ENCODE data around the gene KLF6.

Gene KLF6

DNA sequence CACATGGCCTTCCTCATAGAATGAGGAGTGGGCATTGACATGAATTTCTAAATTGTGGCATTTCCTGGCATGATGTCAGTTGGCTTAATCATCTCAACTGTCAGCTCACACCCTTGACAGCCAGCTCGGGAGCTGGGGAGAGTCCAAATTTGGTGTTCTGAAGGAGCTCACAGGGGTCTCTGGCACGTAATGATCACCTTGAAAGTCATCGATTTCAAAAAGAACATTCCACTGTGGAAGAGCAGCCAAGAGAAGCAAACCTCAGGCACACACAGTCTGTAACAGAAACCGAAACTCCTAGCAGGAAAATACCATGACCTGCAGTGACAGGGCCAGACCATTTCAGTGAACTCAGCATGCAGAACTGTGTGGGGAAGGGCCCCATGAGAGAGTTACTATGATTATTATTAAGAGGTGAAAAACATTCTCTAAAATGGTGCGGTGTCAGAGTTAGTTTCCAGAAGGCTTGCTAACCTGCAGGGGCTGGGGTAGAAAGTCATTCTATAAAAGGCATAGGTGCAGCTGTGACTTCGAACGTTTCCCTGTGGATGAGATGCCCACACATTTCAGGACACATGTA lies 26.4 kb upstream of the KLF6 start:
- DNase-seq (ENCODE audit: low read depth in 2 of 2): no peak

DNA sequence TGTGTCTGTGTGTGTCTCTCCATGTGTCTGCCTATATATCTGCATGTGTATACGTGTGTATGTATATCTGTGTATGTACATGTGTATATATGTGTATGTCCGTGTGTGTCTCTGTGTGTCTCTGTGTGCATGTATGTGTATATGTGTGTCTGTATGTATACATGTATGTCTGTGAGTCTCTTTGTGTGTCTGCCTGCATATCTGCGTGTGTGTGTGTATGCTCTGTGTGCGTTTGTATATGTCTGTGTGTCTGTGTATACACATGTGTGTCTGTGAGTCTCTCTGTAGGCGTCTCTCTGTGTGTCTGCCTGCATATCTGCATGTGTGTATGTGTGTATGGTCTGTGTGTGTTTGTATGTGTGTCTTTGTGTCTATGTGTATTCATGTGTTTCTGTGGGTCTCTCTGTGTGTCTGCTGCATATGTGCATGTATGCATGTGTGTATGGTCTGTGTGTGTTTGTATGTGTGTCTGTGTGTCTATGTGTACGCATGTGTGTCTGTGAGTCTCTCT lies 23.7 kb upstream of the KLF6 start:
- DNase-seq (ENCODE audit: low read depth in 2 of 2): no peak

DNA sequence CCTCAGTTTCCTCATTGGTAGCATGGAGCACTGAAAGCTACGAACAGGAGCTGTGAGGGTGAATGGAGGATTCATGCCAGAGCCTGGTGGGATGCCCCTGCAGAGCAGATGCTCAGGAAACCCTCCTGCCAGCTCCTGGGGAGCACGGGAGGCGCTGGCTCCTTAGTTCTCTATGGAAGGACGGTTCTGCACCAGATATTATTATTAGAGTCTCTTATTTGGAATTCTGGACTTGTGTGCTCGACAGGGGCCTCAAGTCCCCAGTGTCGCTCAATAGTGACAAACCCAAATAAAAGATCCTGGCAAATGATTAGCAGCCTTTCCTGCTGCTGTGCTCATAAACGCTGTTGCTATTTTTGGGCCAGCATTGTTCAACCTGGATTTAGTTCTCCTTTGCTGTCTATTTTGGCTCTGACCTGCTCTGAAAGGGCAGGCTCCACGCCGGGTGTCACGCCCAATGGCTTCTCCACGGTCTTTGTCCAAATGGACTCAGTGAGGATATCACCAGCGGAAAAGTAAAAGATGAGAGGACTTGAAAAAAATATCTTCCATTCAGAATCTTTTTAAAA lies 23.0 kb upstream of the KLF6 start:
- DNase-seq (ENCODE audit: low read depth in 2 of 2): no peak

DNA sequence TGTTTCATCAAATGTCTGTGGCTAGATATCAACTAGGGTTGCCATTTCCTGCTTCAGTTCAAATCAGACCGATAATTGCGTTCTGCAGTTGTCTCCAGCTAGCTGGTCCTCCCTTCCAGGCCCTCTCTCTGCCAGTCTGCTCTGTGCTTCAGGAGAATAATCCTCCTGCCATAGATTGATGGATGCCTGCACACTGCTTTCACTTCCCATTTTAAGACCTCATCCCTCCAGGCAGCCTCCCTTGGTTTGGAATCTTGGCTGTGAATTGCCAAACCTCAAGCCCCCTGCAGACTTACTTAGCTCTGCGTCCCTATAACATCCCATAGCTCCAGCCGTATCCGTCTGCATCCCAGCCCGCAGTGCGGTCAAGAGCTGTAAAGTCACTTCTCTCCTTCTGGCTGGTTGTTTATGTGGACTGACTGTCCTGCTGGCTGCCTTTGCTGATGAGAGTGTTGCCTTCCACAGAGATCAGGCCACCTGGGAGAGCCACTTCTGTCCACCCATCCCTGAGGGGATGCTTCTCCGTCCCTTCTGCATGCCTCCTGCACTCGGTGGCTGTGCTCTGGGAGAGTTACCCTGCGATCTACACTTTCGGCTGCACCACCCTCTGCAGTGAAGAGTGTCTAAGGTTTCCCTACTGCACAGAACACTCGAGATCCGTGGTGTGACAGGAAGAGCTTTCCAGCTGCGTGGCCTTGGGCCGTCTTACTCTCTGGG lies 22.4 kb upstream of the KLF6 start:
- DNase-seq (ENCODE audit: low read depth in 2 of 2): no peak

DNA sequence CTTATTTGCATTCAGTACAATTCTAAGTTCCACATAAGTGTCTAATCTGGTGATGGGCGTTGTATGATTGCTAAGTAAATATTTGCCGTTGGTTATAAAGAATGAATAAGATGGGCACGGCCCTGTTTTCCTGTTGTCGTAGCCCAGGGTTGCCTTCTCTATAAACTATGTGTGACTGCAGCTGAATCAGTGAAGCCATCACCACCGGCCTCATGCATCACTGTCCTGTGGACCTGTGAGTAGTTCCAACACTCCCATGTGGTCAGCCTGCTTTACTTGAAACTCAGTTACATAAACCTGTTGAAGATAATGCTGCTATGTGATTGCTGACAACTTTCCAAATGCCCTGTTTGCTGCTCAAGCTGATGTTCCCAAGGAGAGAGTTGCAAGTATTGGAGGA lies 21.6 kb upstream of the KLF6 start:
- no peak for DNase-seq (ENCODE audit: low read depth in 2 of 2)

DNA sequence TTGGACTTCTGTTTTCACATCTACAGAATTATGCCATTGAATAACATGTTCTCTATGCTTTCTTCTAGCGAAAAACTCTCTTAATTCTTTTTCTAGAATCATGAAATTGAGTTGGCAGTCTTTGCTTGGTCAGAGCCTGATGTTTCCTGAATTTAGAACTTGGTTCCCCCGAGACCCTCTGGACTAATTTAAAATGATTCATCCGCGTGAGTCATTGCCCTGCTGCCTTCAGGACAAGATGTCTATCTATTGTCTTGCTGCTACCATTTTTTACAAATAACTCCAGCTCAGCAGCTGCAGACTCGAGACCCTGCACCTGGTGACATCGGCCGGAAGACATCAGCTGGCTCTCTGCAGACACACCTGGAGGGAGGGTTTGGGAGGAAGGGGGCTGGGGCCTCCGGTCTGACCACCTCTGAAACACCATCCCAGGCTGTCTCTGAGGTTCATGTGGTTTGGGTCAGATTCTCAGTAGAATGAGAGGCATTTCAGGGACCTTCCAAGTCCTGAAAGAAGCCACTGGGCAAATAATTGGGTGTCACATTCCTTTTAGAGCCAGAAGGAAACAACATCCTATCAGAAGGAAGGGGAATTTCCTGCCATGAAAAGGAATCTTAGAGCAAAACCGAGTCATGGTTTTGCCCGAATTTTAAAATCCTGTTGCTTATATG lies 20.9 kb upstream of the KLF6 start:
- DNase-seq (ENCODE audit: low read depth in 2 of 2): no peak

DNA sequence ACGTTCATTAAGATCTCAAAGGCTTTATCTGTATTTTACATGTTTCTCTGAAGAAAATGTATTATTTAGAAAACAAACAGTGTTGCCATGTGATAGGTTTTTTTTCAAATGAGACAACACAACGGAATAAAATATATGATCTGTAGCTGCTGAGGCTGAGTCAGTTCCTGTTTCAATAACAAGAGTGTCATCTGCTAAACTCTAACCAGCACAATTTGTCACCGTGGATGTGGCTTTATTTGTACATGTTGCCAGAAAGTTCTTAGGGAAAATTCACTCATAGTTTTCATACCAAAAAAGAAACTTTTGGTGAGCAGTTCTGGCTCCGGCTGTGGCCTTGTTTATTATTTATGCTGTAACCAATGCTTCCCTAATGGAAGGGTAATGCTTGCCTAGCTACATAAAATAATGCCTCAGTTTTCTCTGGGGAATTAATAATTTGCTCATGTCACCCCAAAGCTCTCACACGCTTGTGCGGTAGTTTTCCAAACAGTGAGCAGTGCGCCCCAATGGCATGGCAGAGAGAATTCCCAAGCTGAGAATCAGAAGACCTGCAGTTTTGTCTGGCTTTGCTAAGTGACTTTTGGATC lies 20.3 kb upstream of the KLF6 start:
- no peak for DNase-seq (ENCODE audit: low read depth in 2 of 2)

DNA sequence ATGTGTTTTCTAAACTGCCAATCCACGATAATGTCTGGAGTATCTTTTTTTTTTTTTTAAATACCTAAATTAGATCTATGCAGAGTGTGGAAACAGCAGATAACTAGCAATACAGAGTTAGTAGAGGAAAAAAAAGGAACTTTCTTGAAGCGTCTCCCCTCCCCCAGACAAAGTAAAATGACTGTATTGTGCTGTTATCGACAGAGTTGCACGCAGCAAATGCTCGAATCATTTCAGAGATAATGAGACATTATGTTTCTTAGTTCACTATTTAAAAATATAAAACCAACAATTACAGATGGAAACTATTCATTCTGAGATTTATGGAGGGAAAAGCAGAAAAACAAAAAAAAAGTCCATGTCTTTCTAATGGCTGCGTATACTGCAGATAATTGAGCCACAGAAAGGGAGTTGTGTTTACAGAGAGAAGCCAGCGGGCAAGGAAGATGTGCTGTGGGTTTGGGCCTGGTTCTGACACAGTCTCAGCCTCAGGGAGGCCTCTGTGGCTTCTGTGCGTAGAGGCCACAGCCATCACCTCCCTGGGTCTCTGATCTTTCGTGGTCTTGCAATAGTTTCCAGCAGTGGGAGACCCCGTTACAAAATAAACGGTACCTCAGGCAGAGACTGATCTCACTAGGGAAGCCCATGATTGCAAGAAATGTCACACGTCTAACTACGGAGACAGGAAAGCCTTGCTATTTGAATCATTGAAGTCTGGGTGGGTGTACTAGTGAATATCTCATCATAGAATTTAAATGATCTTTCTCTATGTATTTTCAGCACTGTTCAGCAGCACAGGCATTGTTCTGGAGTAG lies 19.1 kb upstream of the KLF6 start:
- DNase-seq (ENCODE audit: low read depth in 2 of 2): no peak

DNA sequence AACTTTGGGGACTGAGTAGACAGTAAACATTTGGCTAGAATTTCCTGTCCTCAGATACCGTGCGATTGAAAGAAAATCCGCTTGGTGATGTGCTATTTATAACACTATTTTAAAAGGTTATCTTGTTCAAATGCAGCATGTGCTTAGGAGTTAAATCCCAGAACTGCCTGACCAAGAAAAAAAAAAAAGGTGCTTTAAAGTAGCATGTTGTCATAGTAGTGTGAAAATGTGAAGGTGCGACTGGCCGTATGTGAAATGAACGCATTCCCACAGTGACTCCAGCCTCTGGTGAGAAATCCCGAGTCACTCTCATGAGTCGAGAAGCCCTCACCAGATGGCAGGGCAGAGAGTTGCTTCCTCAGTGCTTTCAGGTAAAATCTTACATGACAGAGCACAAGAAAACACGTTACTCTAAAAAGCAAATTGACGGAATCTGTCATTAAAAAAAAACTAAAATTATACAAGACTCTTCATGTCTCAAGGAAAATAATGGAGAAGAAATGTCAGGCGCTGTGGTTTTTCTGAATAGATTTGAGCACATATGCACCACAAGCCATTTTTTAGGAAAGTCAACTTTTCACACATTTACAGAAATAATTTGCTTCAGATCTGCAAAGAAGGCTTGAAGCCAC lies 18.4 kb upstream of the KLF6 start:
- DNase-seq (ENCODE audit: low read depth in 2 of 2): no peak

DNA sequence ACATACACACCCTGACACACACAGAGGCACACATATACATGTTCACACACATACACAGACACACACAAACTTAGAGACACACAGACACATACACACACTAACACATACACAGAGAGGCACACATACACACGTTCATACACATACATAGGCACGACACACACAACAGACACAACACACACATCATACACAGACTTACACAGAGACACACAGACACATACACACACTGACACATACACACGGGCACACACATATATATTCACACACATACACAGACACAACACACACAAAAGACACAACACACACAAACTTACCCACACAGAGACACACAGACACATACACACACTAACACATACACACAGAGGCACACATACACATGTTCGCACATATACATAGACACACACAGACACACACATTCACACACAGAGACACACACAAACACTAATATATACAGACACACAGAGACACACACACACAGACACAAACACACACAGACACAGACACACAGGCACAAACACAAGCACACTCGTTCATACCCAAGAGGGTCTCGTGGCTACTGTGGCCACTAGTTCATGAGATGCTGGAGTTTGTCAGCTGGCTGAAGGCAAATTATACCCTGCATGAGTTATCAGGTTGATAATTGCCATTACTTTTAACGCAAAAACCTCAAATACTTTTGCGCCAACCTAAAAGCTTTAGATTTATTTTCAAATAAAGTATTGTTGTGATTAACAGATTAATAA lies 17.7 kb upstream of the KLF6 start:
- no peak for DNase-seq (ENCODE audit: low read depth in 2 of 2)

DNA sequence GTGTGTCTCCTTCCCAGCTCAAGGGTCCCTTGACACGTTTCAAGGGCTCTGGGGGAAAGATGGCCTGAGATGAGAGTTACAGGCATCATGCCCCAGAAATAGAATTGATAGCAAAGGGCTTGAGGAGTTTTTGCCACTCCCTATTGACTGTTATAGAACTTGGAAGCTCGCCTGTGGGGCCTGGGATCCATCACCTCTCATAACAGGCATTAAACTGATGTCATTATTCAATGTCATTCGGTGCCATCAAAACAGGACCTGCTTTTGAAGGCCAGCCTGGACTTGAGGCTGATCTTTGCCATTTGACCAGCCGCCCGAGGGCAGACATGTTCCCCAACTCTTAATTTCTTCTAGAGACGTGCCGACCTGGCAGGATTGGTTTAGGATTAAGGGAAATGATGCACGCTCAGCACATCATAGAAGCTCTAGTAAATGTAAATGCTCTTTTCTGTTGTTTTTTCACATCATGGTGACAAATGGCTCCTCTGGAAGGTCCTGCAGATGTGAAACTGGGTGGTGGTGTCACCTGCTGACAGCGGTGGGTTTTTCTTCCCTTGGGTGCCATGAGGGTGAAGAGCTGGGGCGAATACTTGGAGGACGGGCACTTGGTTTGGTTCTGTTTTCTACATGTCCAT lies 16.7 kb upstream of the KLF6 start:
- DNase-seq (ENCODE audit: low read depth in 2 of 2): no peak

DNA sequence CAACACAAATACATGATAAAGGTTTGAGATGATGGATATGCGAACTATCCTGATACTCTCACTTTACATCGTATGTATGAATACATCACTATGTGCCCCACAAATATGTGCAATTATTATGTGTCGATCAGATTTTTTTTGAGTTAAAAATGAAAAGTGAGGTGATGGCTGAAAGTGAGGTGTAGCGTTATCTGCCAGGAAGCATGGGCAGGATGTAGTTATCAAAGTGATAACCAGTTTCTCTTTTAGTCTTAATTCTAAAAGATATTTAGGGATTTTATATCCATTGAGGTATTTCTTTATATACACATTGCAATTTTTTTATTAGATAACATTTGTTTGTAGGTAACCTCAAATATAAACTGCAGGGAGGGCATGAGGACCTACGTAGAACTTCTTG lies 15.6 kb upstream of the KLF6 start:
- DNase-seq (ENCODE audit: low read depth in 2 of 2): no peak

DNA sequence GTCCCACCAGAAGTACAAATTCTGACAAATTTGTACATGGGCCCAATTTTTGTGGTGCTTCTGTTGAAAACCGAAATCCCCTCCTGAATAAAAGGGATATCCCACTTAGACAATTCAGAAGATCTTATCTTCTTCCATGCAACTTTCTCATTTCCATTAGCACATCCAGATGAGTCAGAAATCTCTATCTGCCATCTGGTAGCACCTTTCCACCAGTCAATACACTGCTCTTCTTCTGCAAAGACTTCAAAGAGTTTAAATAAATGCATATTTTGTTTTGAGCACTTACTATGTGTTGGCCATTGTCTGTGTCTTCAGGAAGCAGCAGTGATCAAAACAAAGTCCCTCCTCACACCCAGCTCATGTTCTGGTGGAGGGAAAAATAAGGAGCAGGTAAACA lies 12.7 kb upstream of the KLF6 start:
- DNase-seq (ENCODE audit: low read depth in 2 of 2): no peak

DNA sequence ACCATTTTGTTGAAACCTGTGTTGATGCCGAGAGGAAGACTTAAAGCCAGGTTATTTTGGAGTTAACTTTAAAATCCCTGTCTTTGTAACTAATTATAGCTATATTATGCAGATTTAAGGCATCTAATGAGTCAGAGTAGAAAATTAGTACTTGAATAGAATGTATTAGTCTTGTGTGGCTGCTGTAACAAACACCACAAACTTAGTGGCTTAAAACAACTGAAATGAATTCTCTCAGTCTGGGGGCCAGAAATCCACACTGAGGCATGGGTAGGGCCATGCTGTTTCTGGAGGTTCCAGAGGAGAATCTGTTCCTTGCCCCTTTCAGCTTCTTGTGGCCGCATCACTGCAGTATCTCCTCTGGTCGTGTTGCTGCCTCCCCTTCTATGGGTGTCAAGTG lies 8.5 kb upstream of the KLF6 start:
- no peak for DNase-seq (ENCODE audit: low read depth in 2 of 2)

DNA sequence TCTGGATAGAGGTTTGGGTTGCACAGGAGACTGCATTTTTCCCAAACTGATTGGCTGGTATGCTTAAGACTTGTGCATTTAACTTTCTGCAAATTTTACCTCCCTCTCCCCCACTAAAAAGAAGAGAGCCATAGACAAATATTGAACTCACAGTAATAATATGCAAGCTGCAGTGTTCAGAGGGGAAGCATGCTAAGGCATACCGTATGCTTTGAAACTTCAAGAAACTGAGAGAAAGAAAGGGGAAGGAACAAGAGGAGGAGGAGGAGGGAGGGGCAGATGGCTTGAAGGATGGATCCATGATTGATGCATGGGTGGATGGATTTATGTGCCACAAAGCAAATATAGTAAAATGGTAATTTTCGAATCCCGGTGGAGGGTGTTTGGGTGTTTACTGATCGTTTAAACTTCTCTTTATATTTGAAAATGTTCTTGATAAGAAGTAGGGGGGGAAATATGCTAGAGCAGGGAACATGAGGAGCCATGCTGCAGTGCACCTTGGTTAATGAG lies 7.8 kb upstream of the KLF6 start:
- DNase-seq (ENCODE audit: low read depth in 2 of 2): no peak

DNA sequence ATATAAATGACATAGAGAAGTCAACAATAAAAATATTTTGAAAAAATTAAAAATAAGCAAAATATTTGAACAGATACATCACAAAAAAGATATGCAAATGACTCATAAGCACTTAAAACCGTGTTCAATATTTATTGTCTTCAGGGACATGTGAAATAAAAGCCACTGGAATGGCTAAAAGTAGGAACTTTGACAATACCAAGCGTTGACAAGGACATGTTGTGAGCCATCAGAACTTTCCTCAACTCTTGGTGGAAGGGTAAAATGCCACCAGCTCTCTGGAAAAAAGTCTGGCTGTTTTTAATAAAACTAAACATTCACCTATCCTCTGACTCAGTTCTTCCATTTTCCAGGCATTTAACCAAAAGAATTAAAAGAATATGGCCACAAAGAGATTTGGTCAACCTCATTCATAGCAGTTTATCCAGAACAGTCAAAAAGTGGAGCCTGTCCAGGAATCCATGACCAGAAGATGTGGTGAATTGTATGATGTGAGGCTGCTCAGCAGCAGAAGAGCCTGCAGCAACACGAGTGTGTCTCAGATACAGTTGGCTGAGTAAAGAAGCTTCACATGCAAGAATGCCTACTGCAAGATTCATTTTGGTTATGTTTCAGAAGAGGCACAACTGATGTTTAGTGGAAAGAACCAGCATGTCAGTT lies 7.1 kb upstream of the KLF6 start:
- no peak for DNase-seq (ENCODE audit: low read depth in 2 of 2)

DNA sequence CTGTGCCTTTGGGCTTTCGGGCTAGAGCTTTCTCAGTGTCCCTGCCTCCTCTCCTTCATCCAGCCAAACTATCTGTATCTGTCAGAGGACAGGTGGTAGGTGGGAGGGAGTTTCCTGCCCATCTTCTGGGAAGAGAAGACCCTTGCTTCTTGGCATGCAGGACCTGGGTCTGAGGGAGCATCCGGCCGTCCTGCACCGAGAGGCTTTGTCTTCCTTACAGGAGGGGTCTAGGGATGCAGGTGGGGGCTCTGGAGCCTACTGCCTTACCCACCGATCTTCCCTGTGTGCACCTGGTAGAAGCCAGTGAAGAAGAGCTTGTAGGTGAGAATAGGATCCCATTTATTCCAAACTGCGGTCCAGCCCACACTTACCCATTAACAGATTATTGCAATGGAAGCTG lies 5.8 kb upstream of the KLF6 start:
- no peak for DNase-seq (ENCODE audit: low read depth in 2 of 2)

DNA sequence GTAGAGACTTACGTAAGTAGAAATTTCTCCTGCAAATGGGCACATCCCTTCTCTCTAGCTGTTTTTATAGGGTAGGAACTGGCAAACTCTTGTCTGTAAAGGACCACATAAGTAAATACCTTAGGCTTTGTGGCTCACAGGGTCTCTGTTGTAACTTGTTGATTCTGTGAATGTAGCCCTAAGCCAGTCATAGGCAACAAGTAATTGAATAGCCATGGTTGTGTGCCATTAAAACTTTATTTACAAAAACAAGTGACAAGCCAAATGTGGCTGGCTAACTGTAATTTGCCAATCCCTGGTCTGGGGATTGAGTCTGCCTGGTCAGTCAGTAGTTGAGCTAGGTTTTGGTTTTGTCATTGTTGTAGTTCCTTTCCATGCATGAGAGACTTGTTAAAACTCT lies 5.3 kb upstream of the KLF6 start:
- DNase-seq (ENCODE audit: low read depth in 2 of 2): no peak

DNA sequence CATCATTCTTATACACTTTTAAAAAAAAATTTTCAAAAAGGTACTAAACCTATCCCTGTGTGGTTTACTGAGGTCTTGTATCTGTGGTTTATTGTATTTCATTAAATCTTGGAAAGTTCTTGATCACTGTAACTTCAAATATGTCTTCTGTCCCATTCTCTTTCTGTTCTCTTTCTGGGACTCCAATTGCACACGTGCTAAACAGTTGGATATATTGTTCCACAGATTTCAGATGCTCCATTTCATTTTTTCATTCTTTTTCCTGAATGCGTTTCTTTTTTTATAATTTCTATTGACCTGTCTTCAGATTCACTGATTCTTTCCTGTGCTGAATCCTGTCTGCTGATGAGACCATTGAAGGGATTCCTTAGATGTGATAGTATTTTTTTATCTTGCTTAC lies 4.6 kb upstream of the KLF6 start:
- no peak for DNase-seq (ENCODE audit: low read depth in 2 of 2)
